GM18520 (cell line): ENCODE data around the gene PDE4D.

ENCODE experiments used
- ATAC-seq: cut with Tn5 transposase; IDR thresholded peaks from one replicate; pipeline ENCODE4 v1.9.1; 2021; ENCODE audit not compliant: unreplicated experiment

PDE4D gene

DNA sequence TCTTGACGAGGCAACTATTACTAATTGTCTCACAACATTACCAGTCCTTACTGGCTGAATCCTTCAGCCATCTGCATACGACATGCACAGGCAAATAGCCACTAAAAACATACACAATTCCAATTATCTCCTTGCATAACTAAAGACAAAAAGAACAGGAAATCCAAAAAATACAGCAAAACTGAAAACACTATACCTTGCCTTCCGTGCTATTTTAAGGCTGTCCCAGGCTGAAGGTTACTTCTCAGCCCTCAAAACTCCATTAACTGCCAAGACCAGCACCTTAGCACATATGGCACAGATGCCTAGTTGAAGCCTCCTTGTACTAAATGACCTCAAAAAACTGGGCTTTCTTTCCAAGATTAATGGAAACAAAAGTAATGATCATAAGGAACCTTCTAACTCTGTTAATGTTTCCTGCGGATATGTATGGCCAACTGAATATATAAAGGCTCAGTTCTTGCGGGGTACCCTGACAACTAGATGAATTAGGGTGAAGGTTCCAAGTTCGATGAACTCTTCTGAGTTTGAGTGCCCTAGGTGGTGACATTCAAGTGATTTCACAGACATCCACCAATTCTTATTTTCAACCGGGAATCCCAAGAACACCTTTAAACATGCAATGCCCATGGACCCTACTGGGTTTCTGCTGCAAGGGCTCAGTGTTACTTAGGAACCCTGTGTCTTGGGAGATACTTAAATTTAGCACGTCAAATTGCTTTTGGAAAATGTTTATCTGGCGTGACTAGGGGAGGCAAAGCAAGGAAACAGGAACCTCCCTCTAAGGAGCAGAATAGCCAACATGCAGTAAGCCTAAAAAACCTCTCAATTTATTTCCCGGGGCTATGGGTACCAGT, 855.4 kb downstream of the PDE4D start:
- no peak for ATAC-seq

- no peak for ATAC-seq
Observed at GRCh38 chr5:59037453-59037852, 856.1 kb downstream of the PDE4D start.

GRCh38 chr5:59037041-59037440, 856.5 kb downstream of the PDE4D start:
- no peak for ATAC-seq

- no peak for ATAC-seq
Observed at GRCh38 chr5:59036274-59036961, 857.1 kb downstream of the PDE4D start.

DNA sequence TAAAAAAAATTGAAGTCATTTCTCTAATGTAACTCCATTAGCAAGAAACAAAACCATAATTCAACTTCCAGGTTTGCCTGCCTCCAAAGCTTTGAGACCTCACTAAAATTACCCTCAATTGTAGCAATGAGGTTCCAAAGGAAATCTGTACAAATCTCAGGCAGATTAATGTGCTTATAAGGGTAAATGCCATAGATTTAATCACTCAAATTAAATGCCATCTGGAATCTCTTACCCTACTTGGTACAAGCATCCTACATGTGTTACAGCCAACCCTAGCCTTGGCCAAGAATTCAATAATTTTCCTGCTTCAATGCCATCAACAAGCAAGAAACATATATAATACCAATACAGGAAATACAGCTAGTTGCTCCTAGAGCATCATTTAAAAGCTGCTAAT, 857.8 kb downstream of the PDE4D start:
- no peak for ATAC-seq

DNA sequence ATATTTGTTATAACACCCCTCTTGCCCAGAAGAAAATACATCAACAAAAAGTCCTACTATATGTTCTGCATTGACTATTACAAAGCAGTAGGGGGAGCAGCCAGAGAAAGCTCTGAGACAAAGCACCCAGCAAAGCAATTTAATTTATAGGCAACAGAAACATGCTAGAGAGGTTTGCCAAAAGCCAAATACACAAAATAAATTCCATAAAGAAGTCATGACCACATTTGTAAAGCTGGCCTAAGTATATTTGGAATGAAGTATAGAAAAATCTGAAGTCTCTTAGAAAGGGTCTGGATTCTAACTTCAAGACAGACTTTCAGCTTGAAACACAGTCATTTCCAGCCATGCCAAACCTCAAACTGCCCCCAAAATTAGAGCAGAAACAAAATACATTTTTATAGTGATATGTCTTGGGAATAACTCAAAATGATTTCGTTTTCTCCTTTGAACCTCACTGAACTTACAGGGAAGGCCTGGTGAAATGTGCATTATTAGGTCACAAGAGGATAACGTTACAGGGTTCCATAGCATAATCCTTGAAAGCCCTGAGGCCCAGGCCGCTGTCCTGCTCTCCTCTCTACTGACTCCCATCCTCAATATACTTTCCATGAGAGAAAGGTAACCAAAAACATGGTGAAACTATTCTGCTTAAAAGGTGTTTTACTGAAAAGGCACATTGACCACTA, 858.9 kb downstream of the PDE4D start:
- ATAC-seq = no peak

GRCh38 chr5:59027145-59027907, 866.2 kb downstream of the PDE4D start:
- no peak for ATAC-seq

DNA sequence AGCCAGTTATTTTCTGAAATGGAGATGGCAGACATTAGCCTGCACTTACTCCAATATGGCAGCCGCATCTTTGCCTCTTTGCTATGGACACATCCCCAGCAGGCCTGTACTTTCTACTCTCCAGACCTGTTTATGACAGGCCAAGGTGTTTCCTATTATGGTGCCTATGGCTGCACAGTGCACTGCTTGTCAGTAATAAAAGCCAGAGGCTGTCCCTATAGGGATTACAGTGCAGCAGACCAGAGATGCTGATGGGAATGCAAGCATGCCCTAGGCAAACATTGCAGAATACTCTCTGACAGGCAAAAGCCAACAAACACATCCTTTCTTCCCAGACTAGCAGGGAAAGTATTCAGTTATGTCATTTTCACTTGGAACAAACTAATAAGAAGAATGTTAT, 867.8 kb downstream of the PDE4D start:
- ATAC-seq = no peak

DNA sequence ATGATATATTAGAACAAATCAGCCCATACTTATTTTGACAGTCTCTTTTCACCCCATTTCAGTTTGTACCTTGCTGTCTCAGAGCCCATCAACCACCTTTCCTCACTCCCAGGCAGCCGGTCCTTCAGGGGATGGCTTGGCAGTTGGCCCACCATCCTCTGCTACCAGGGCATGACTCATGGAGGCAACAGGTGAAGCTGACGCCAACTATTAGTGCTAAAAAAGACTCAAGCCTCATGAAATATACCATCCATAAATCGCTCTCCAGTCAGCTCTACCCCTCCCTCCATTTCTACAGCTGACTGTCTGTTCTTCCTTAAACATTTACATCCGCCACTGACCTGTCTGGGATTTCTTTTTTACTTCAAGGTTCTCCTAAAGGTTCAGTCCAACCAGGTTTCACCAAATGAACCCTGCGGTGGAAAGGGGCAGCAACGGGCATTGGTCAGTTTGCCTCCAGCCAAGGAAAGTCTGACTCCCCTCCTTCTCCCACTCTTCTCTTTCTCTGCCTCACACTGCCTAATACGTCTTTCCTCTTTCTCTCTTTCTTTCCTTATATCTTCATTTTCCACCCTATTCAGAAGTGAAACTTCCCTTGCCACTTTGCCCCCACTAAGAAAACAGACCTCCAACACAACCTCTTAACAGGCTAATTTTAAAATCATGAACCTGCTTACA, 871.5 kb downstream of the PDE4D start:
- ATAC-seq = no peak

DNA sequence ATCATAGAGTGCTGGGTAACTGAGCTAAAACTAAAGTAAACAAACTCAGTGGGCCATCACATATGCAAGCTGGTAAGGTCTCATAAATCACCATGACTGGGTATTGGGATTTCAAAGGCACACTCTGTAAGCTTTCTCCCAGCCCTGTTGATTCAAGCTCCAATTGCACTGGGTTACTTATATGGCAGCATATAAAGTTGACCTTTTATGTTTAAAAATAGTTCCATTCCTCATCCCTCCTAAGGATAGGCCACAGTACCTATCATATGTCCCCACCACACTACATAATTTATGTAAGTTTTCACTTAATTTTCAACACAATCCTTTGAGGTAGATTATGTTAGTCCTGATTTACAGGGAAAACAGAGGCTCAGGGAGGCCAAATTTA, 872.2 kb downstream of the PDE4D start:
- ATAC-seq = no peak

DNA sequence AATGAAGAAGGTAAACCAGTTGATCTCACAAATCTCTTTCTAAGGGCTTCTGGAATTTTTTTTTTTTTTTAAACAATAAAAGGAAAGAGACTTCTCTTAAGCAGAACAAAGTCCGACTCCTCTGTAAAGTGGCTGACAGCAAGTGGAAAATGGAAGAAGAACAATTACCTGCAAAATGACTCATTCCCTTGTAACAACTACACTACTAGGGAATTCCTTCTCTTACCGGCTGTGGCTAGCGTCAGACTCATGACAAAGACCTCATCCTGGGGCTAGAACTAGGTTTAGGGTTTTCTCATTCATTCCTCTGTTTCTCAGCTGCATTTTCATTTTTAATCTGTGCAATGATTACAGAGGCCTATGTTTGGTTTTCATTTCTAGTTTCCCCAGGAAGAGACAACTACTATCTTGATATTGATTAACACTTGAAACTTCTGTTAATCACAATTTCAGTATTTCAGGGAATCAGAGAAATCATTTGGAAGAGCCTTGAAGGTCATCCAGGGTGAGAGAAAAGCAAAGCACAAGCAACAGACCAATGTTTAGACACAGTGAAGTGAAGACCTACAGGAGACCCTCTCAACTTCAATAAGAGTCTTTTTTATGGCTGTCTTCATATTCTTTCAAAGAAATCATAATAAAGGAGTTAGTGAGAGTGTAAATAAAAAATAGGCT, 872.8 kb downstream of the PDE4D start:
- ATAC-seq = no peak

- no peak for ATAC-seq
Observed at GRCh38 chr5:59019078-59019477, 874.4 kb downstream of the PDE4D start.

- no peak for ATAC-seq
Observed at GRCh38 chr5:59016925-59017324, 876.6 kb downstream of the PDE4D start.

- ATAC-seq = no peak
Observed at GRCh38 chr5:59008816-59009473, 884.6 kb downstream of the PDE4D start.

DNA sequence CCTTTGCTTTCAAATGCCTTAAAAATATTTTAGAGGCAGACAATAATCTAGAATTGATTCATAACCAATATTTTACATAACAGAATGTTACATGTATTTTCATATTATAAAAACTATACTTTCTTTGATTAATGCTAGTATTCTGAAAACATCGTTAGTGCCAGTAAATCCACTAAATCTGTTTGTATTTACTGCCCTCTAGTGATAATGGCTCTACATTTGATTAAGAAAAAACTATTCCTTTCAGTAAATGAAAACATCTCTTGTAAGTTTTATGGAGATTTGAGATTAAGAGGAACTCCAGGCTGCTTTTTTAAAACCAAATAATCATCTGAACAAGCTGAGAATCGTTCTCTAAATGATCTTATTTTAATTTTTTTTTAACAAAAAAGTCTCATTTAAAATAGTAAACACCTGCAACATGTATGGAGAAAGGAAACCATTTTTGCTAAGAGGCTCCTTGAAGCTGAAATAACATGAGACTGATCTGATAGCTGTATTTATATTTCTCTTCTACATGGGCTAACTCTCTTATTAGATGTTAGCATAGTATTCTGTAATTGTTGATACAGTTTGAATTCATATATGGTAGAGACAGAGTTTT, 886.0 kb downstream of the PDE4D start:
- no peak for ATAC-seq

DNA sequence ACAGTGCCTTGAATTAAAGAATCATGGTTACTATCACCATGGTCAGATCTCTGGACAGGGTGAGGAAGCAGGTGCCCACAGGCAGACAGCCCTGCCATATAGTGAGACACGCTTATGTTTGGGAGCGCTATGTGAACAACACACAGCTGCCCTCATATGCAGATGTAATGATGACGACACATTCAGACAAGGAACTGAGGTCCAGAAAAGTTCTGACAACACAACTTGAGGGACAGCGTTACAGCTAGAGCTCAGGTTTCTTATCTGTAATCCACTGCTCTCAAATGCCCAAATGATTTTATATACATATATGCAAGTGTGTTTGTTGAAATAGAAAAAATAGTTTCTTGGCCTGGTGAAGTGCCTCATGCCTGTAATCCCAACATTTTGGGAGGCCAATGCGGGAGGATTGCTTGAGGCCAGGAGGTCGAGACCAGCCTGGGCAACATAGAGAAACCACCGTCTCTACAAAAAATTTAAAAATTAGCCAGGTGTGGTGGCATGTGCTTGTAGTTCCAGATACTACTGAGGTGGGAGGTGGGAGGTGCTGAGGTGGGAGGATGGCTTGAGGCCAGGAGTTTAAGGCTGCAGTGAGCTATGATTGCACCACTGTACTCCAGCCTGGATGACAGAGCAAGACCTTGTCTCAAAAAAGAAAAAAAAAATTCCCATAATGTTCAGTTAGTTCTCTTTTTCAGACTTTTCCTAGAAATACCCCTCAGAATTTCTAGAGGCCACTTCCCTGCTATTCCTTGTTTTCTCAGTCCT, 887.4 kb downstream of the PDE4D start:
- ATAC-seq = no peak

DNA sequence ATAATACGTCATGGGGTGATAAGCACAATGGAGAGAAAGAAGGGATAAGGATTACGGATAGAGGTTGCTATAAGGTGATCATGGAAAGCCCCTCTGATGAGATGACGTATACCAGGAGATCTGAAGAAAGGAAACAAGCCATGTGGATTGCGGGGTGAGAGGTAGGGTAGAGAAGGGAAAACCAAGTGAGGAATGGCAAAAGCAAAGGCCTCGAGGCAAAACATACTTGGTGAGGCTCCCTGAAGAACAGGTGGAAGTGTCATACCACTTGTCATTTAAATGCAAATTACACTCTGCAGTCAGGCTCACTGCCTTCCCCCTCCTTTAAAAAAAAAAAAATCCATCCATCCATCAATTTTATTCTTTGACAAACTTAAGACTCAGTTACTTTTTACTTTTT, 889.9 kb downstream of the PDE4D start:
- ATAC-seq = no peak

DNA sequence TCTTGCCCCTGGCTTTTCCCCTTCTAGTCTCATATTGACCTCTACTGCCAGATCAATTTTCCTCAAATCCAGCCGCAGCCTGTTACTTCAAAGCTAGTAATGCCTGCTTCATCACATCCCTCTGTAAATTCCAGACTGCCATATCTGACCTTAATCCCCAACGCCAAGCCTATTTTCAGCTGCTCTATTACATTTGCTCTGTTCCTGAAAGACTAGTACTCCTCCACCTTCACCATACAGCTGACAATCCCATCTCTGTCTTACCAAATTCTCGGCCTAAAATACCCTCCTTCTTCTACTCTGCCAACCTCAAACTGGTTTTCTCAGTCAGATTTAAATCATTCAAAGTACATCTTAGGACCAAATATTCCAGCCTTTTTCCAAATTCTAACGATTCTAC, 890.4 kb downstream of the PDE4D start:
- ATAC-seq = no peak
